GM23338 (cell line): ENCODE data around the gene CCDC177.

Experiments used
- CREB1 ChIP-seq: fragments of 250-450 bp; sonication (Bioruptor Pico); IDR thresholded peaks from 2 replicates; pipeline ENCODE4 v1.5.0; 2020; ENCODE audit warnings: low read depth, mild to moderate bottlenecking, moderate library complexity
- CTCF ChIP-seq, 2 experiments: fragments of 200-600 bp in 1 of 2; sonication (generic) in 1 of 2; conservative IDR thresholded peaks; 2 replicates each; pipeline versions ENCODE4 v1.5.1 to v1.6.1; 2016 to 2017; ENCODE audit warnings: antibody characterized with exemption in 2 of 2, low read depth in 2 of 2, mild to moderate bottlenecking in 2 of 2, moderate library complexity in 1 of 2
- ETS1 ChIP-seq: IDR thresholded peaks from 2 replicates; pipeline ENCODE4 v1.6.1; 2016; ENCODE audit warnings: antibody characterized with exemption
- EZH2 ChIP-seq: fragments of 200-600 bp; sonication (generic); IDR thresholded peaks from one replicate; pipeline ENCODE4 v1.8.0; 2017; ENCODE audit warnings: antibody characterized with exemption, mild to moderate bottlenecking, low read depth; ENCODE audit not compliant: unreplicated experiment
- EZH2phosphoT487 ChIP-seq: fragments of 200-600 bp; sonication (generic); IDR thresholded peaks from one replicate; pipeline ENCODE4 v1.8.1; 2018; ENCODE audit warnings: antibody characterized with exemption; ENCODE audit not compliant: unreplicated experiment
- NANOG ChIP-seq: IDR thresholded peaks from 2 replicates; pipeline ENCODE4 v1.6.1; 2016; ENCODE audit warnings: antibody characterized with exemption, borderline replicate concordance
- POLR2AphosphoS5 ChIP-seq: IDR thresholded peaks from 2 replicates; pipeline ENCODE4 v1.6.1; 2016; ENCODE audit warnings: antibody characterized with exemption, low read depth
- REST ChIP-seq: IDR thresholded peaks from one replicate; pipeline ENCODE4 v1.6.1; 2018; ENCODE audit warnings: antibody characterized with exemption; ENCODE audit not compliant: unreplicated experiment
- STAT1 ChIP-seq: IDR thresholded peaks from one replicate; pipeline ENCODE4 v1.6.1; 2016; ENCODE audit warnings: antibody characterized with exemption; ENCODE audit not compliant: unreplicated experiment
- ZNF462 ChIP-seq: fragments of 250-450 bp; sonication (Bioruptor Pico); IDR thresholded peaks from 2 replicates; pipeline ENCODE4 v1.5.0; 2020; ENCODE audit warnings: mild to moderate bottlenecking, moderate library complexity

- no peak for TF ChIP-seq CTCF (conservative IDR thresholded peaks at IDR 0.05; ENCODE audit: low read depth in 2 of 2)
- TF ChIP-seq POLR2AphosphoS5 = no peak
- no peak for TF ChIP-seq ETS1
- no peak for TF ChIP-seq EZH2
- no peak for TF ChIP-seq EZH2phosphoT487
- TF ChIP-seq REST = no peak
- TF ChIP-seq CREB1 (CRISPR knock-in tag) = no peak
- TF ChIP-seq STAT1 = no peak
- no peak for TF ChIP-seq NANOG
- no peak for TF ChIP-seq ZNF462 (CRISPR knock-in tag)
Observed at GRCh38 chr14:69529563-69529962, 45.1 kb downstream of the CCDC177 start.
